ENCODE data around the gene SLIT3.
"Not testable (repeated sequence)": the region's sequence is repeated elsewhere in the genome, so short reads cannot be mapped to it uniquely, and the experiment has no call there.

- TF ChIP-seq, protein P1, sequence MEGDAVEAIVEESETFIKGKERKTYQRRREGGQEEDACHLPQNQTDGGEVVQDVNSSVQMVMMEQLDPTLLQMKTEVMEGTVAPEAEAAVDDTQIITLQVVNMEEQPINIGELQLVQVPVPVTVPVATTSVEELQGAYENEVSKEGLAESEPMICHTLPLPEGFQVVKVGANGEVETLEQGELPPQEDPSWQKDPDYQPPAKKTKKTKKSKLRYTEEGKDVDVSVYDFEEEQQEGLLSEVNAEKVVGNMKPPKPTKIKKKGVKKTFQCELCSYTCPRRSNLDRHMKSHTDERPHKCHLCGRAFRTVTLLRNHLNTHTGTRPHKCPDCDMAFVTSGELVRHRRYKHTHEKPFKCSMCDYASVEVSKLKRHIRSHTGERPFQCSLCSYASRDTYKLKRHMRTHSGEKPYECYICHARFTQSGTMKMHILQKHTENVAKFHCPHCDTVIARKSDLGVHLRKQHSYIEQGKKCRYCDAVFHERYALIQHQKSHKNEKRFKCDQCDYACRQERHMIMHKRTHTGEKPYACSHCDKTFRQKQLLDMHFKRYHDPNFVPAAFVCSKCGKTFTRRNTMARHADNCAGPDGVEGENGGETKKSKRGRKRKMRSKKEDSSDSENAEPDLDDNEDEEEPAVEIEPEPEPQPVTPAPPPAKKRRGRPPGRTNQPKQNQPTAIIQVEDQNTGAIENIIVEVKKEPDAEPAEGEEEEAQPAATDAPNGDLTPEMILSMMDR (IDR thresholded peaks at IDR 0.05; ENCODE audit: low read depth, low read length, poor library complexity, severe bottlenecking), result not testable (repeated sequence)
- not testable (repeated sequence) for TF ChIP-seq EZH2phosphoT487 (IDR thresholded peaks at IDR 0.05; ENCODE audit: borderline replicate concordance, low read length)
Observed at GRCh38 chr5:169140215-169140614, 160.7 kb downstream of the SLIT3 start.

Measured in DOHH2 (cell line).